Prostate gland (tissue), 2 donors: ENCODE measurements around the gene SLC38A8.

ENCODE experiments used
- POLR2A ChIP-seq: fragments of 450-650 bp; IDR thresholded peaks from one replicate; pipeline ENCODE4 v1.6.1; 2016; ENCODE audit warnings: antibody characterized with exemption, mild to moderate bottlenecking
- POLR2AphosphoS5 ChIP-seq: sonication (generic); formaldehyde crosslinking; IDR thresholded peaks from one replicate; pipeline ENCODE4 v1.6.1; 2017; ENCODE audit warnings: antibody characterized with exemption
- TF ChIP-seq, protein P1 (sequence below), 4 experiments: fragments of 200-600 bp in 2 of 4; fragments of 450-650 bp in 2 of 4; sonication (generic) in 2 of 4; IDR thresholded peaks; 1 replicate in 3 of 4; 2 replicates in 1 of 4; pipeline ENCODE4 v1.5.1; 2016 to 2019; ENCODE audit warnings: antibody characterized with exemption in 4 of 4, mild to moderate bottlenecking in 2 of 4, moderate library complexity in 2 of 4

DNA sequence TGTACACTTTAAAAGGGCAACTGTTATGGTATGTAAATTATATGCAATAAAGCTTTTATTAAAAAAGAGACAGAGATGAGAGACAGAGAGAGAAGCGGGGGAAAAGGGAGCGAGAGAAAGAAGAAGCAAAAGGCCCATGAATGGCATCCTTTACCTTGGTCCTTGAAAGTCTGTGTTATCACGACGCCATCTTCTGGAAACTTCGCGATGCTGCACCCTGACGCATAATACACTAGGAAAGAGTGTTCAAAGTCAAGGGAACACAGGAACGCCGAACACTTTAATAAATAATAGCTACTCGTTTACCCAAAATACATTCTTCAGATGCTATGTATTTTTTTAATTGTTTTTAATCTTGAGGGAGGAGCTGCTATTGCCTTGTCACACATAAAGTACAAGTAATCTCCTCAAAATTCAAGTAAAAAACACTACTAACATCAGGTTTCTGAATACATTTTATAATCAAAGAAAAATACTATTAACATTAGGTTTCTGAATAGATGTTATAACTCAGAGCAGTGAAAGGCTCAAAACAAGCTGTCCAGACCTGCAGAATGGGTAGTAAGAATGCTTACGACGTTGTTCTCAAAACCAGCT is 23.0 kb upstream of the SLC38A8 start:
- peak; percentile 28 for TF ChIP-seq POLR2AphosphoS5
- TF ChIP-seq, protein P1, sequence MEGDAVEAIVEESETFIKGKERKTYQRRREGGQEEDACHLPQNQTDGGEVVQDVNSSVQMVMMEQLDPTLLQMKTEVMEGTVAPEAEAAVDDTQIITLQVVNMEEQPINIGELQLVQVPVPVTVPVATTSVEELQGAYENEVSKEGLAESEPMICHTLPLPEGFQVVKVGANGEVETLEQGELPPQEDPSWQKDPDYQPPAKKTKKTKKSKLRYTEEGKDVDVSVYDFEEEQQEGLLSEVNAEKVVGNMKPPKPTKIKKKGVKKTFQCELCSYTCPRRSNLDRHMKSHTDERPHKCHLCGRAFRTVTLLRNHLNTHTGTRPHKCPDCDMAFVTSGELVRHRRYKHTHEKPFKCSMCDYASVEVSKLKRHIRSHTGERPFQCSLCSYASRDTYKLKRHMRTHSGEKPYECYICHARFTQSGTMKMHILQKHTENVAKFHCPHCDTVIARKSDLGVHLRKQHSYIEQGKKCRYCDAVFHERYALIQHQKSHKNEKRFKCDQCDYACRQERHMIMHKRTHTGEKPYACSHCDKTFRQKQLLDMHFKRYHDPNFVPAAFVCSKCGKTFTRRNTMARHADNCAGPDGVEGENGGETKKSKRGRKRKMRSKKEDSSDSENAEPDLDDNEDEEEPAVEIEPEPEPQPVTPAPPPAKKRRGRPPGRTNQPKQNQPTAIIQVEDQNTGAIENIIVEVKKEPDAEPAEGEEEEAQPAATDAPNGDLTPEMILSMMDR (IDR thresholded peaks at IDR 0.05): peak in 3 of 4 experiments; percentile 40 to 60 (median 48)
- no peak for TF ChIP-seq POLR2A
